ENCODE results near the gene EIF3D. TPM values are rescaled to one million over a fixed set of nuclear protein-coding genes. Genes with fewer than 3 reads are reported as not detected.

Gene EIF3D
- total RNA-seq = 100 to 1,000 TPM; 370 to 380 TPM

GRCh38 chr22:36528795-36529751, at the start of gene EIF3D:
EIF3D (minus strand) TSS chr22:36529166; CDS start chr22:36526121, 3,045 bp downstream.
- peak within 1 kb of the TSS; percentile 98 for H3K27ac Mint-ChIP-seq
- peaks cover 42% of the 10 kb centered on the region for H3K36me3 Mint-ChIP-seq
- H3K27me3 Mint-ChIP-seq = no peaks in the 10 kb centered on the region
- H3K4me1 Mint-ChIP-seq = peaks cover 21% of the 10 kb centered on the region
- peak within 1 kb of the TSS; percentile 91 for H3K4me3 Mint-ChIP-seq
- H3K9me3 Mint-ChIP-seq = no peaks in the 10 kb centered on the region
- DNase-seq = peak; percentile 98

GRCh38 chr22:36578619-36579018, 49.7 kb upstream of the EIF3D start:
- Mint-ChIP-seq H3K36me3 (no peaks in the 10 kb centered on the region), H3K27ac (no peak overlapping the region), H3K4me3 (no peak overlapping the region), H3K27me3 (peaks cover 4% of the 10 kb centered on the region), H3K4me1 (no peaks in the 10 kb centered on the region), H3K9me3 (no peaks in the 10 kb centered on the region)
- no peak for DNase-seq

GRCh38 chr22:36577019-36577418, 48.1 kb upstream of the EIF3D start:
- no peaks in the 10 kb centered on the region for H3K4me1 Mint-ChIP-seq

GRCh38 chr22:36574728-36575127, 45.8 kb upstream of the EIF3D start:
- H3K27ac Mint-ChIP-seq = no peak overlapping the region
- H3K27me3 Mint-ChIP-seq = no peaks in the 10 kb centered on the region
- H3K36me3 Mint-ChIP-seq = no peaks in the 10 kb centered on the region
- no peak overlapping the region for H3K4me3 Mint-ChIP-seq
- DNase-seq = no peak
- no peaks in the 10 kb centered on the region for H3K4me1 Mint-ChIP-seq
- no peaks in the 10 kb centered on the region for H3K9me3 Mint-ChIP-seq

More at GRCh38 chr22:36577019-36577418, 48.1 kb upstream of the EIF3D start:
- Mint-ChIP-seq H3K4me3 (no peak overlapping the region), H3K27ac (no peak overlapping the region), H3K9me3 (no peaks in the 10 kb centered on the region), H3K27me3 (no peaks in the 10 kb centered on the region), H3K36me3 (no peaks in the 10 kb centered on the region)
- DNase-seq = no peak

- H3K27ac Mint-ChIP-seq = no peak overlapping the region
These were observed 44.9 kb upstream of the EIF3D start for GRCh38 chr22:36573815-36574363.

GRCh38 chr22:36571991-36572390, 43.0 kb upstream of the EIF3D start:
- DNase-seq = no peak
- no peaks in the 10 kb centered on the region for H3K9me3 Mint-ChIP-seq
- no peaks in the 10 kb centered on the region for H3K36me3 Mint-ChIP-seq
- H3K4me3 Mint-ChIP-seq = no peak overlapping the region
- H3K27me3 Mint-ChIP-seq = peaks cover 9% of the 10 kb centered on the region
- no peak overlapping the region for H3K27ac Mint-ChIP-seq
- H3K4me1 Mint-ChIP-seq = no peaks in the 10 kb centered on the region

More at GRCh38 chr22:36573815-36574363, 44.9 kb upstream of the EIF3D start:
- no peaks in the 10 kb centered on the region for H3K4me1 Mint-ChIP-seq
- H3K9me3 Mint-ChIP-seq = no peaks in the 10 kb centered on the region
- no peaks in the 10 kb centered on the region for H3K27me3 Mint-ChIP-seq
- no peak for DNase-seq
- H3K4me3 Mint-ChIP-seq = no peak overlapping the region
- H3K36me3 Mint-ChIP-seq = no peaks in the 10 kb centered on the region

- no peaks in the 10 kb centered on the region for H3K9me3 Mint-ChIP-seq
- H3K27ac Mint-ChIP-seq = no peak overlapping the region
- DNase-seq = no peak
- H3K27me3 Mint-ChIP-seq = peaks cover 19% of the 10 kb centered on the region
- no peaks in the 10 kb centered on the region for H3K36me3 Mint-ChIP-seq
- no peaks in the 10 kb centered on the region for H3K4me1 Mint-ChIP-seq
- no peak overlapping the region for H3K4me3 Mint-ChIP-seq
These were observed 41.0 kb upstream of the EIF3D start for GRCh38 chr22:36569999-36570398.

- Mint-ChIP-seq H3K36me3 (no peaks in the 10 kb centered on the region), H3K9me3 (no peaks in the 10 kb centered on the region), H3K27me3 (peaks cover 28% of the 10 kb centered on the region), H3K27ac (no peak overlapping the region), H3K4me1 (no peaks in the 10 kb centered on the region), H3K4me3 (no peak overlapping the region)
- no peak for DNase-seq
These were observed 39.9 kb upstream of the EIF3D start for GRCh38 chr22:36568846-36569245.

GRCh38 chr22:36566720-36567119, 37.8 kb upstream of the EIF3D start:
- H3K36me3 Mint-ChIP-seq = no peaks in the 10 kb centered on the region
- peaks cover 41% of the 10 kb centered on the region for H3K27me3 Mint-ChIP-seq
- H3K27ac Mint-ChIP-seq = no peak overlapping the region
- no peak overlapping the region for H3K4me3 Mint-ChIP-seq
- H3K4me1 Mint-ChIP-seq = no peaks in the 10 kb centered on the region
- DNase-seq = no peak
- no peaks in the 10 kb centered on the region for H3K9me3 Mint-ChIP-seq

- Mint-ChIP-seq H3K27ac (no peak overlapping the region), H3K9me3 (no peaks in the 10 kb centered on the region), H3K27me3 (peaks cover 42% of the 10 kb centered on the region), H3K4me1 (no peaks in the 10 kb centered on the region), H3K36me3 (no peaks in the 10 kb centered on the region), H3K4me3 (no peak overlapping the region)
- no peak for DNase-seq
These were observed 36.7 kb upstream of the EIF3D start for GRCh38 chr22:36565686-36566085.

GRCh38 chr22:36565159-36565507, 36.2 kb upstream of the EIF3D start:
- no peak overlapping the region for H3K27ac Mint-ChIP-seq
- H3K27me3 Mint-ChIP-seq = peaks cover 42% of the 10 kb centered on the region
- H3K36me3 Mint-ChIP-seq = no peaks in the 10 kb centered on the region

GRCh38 chr22:36564422-36565158, 35.6 kb upstream of the EIF3D start:
- no peaks in the 10 kb centered on the region for H3K4me1 Mint-ChIP-seq
- no peaks in the 10 kb centered on the region for H3K36me3 Mint-ChIP-seq
- peaks cover 42% of the 10 kb centered on the region for H3K27me3 Mint-ChIP-seq

More at GRCh38 chr22:36565159-36565507, 36.2 kb upstream of the EIF3D start:
- H3K4me1 Mint-ChIP-seq = no peaks in the 10 kb centered on the region
- H3K4me3 Mint-ChIP-seq = no peak overlapping the region
- DNase-seq = no peak
- no peaks in the 10 kb centered on the region for H3K9me3 Mint-ChIP-seq

GRCh38 chr22:36563898-36564297, 34.9 kb upstream of the EIF3D start:
- Mint-ChIP-seq H3K27me3 (peaks cover 42% of the 10 kb centered on the region), H3K36me3 (no peaks in the 10 kb centered on the region), H3K4me3 (no peak overlapping the region), H3K27ac (no peak overlapping the region), H3K4me1 (no peaks in the 10 kb centered on the region), H3K9me3 (no peaks in the 10 kb centered on the region)
- DNase-seq = no peak

More at GRCh38 chr22:36564422-36565158, 35.6 kb upstream of the EIF3D start:
- H3K9me3 Mint-ChIP-seq = no peaks in the 10 kb centered on the region
- no peak overlapping the region for H3K27ac Mint-ChIP-seq
- no peak for DNase-seq
- H3K4me3 Mint-ChIP-seq = no peak overlapping the region

- Mint-ChIP-seq H3K4me3 (no peak overlapping the region), H3K4me1 (no peaks in the 10 kb centered on the region), H3K9me3 (no peaks in the 10 kb centered on the region), H3K36me3 (no peaks in the 10 kb centered on the region), H3K27ac (no peak overlapping the region), H3K27me3 (peaks cover 42% of the 10 kb centered on the region)
- no peak for DNase-seq
These were observed 34.5 kb upstream of the EIF3D start for GRCh38 chr22:36563444-36563843.

GRCh38 chr22:36563001-36563400, 34.0 kb upstream of the EIF3D start:
- H3K4me3 Mint-ChIP-seq = no peak overlapping the region
- H3K9me3 Mint-ChIP-seq = no peaks in the 10 kb centered on the region
- H3K27me3 Mint-ChIP-seq = peaks cover 41% of the 10 kb centered on the region
- H3K36me3 Mint-ChIP-seq = no peaks in the 10 kb centered on the region
- H3K27ac Mint-ChIP-seq = no peak overlapping the region
- DNase-seq = no peak
- no peaks in the 10 kb centered on the region for H3K4me1 Mint-ChIP-seq
